ENCODE data around the gene PRX. TPM values are rescaled to one million over a fixed set of nuclear protein-coding genes. Genes with fewer than 3 reads are reported as not detected.

Gene PRX
- total and polyA plus RNA-seq, 9 of the 15 experiments (the other 6 are each of a cell fraction or from before 2014, with no cell fraction given), result 0.65 to 3.5 (median 1.7) TPM; not detected in 2

DNA sequence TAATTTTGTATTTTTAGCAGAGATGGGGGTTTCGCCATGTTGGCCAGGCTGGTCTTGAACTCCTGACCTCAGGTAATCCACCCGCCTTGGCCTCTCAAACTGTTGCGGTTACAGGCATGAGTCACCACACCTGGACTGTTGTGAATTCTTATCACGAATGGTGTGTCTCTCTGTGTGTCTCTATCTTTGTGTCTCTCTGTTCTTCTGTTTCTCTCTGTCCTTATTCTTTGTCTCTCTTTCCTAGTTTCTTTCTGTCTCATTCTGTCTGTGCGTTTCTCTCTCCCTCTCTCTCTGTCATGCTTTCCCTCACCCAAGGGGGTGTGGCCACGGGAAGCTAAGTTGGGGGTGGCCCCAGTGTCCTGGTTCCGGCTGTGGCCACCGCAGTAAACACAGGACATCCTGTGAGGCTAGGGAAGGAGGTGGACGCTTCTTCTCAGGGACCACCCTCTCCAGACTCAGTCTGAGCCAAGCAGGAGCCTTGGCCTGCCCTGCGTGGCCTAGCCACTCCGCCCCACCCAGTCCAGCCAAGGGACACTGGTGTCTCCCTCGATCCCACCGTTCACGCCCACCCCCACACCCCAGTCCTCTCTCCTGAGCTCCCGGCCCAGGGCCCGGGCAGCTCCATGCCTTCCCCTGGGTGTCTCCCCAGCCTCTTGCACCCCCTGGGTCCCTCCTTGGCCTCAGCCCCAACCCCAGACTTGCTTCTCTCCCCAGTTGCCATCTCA lies 3.9 kb upstream of the PRX start (continued):
- TF ChIP-seq AFF1 (IDR thresholded peaks at IDR 0.05; ENCODE audit: low read depth in 1 of 2, partially characterized antibody in 2 of 2) (peak; percentile 59 to 80), TAF7 (tag; IDR thresholded peaks at IDR 0.05) (no peak), MYNN (IDR thresholded peaks at IDR 0.05) (no peak), MYNN (CRISPR knock-in tag; IDR thresholded peaks at IDR 0.05) (no peak), CTBP1 (IDR thresholded peaks at IDR 0.05; ENCODE audit: borderline replicate concordance) (peak; percentile 83), ZNF12 (CRISPR knock-in tag; IDR thresholded peaks at IDR 0.05) (no peak), NFE2 (IDR thresholded peaks at IDR 0.05; ENCODE audit: low read depth) (peak; percentile 61), ZNF384 (IDR thresholded peaks at IDR 0.05; ENCODE audit: low read depth, low read length) (no peak), ERF (CRISPR knock-in tag; IDR thresholded peaks at IDR 0.05) (no peak), IFI16 (CRISPR knock-in tag; IDR thresholded peaks at IDR 0.05) (no peak), CUX1 (CRISPR knock-in tag; IDR thresholded peaks at IDR 0.05) (no peak), CBFB (CRISPR knock-in tag; IDR thresholded peaks at IDR 0.05) (peak; percentile 89), CBFA2T3 (IDR thresholded peaks at IDR 0.05) (peak; percentile 90), GATA2 (CRISPR knock-in tag; IDR thresholded peaks at IDR 0.05) (0 out of 2 replicates have a peak, but pooled peaks have one; percentile 33)
- TF ChIP-seq, protein P1, sequence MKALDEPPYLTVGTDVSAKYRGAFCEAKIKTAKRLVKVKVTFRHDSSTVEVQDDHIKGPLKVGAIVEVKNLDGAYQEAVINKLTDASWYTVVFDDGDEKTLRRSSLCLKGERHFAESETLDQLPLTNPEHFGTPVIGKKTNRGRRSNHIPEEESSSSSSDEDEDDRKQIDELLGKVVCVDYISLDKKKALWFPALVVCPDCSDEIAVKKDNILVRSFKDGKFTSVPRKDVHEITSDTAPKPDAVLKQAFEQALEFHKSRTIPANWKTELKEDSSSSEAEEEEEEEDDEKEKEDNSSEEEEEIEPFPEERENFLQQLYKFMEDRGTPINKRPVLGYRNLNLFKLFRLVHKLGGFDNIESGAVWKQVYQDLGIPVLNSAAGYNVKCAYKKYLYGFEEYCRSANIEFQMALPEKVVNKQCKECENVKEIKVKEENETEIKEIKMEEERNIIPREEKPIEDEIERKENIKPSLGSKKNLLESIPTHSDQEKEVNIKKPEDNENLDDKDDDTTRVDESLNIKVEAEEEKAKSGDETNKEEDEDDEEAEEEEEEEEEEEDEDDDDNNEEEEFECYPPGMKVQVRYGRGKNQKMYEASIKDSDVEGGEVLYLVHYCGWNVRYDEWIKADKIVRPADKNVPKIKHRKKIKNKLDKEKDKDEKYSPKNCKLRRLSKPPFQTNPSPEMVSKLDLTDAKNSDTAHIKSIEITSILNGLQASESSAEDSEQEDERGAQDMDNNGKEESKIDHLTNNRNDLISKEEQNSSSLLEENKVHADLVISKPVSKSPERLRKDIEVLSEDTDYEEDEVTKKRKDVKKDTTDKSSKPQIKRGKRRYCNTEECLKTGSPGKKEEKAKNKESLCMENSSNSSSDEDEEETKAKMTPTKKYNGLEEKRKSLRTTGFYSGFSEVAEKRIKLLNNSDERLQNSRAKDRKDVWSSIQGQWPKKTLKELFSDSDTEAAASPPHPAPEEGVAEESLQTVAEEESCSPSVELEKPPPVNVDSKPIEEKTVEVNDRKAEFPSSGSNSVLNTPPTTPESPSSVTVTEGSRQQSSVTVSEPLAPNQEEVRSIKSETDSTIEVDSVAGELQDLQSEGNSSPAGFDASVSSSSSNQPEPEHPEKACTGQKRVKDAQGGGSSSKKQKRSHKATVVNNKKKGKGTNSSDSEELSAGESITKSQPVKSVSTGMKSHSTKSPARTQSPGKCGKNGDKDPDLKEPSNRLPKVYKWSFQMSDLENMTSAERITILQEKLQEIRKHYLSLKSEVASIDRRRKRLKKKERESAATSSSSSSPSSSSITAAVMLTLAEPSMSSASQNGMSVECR (CRISPR knock-in tag; IDR thresholded peaks at IDR 0.05), result 0 out of 2 replicates have a peak, but pooled peaks have one; percentile 38
